Colonic mucosa (tissue), 4 donors: ENCODE measurements around the gene TSPAN3. TPM values are rescaled to one million over a fixed set of nuclear protein-coding genes. Genes with fewer than 3 reads are reported as not detected.

Experiments
- DNase-seq: peaks from one replicate; pipeline ENCODE4 v3.0.0-alpha.2; 2020
- H3K27ac ChIP-seq: fragments of 200-600 bp; one replicate; pipeline ENCODE4 v1.8.0; 2021
- H3K27me3 ChIP-seq: fragments of 200-600 bp; one replicate; pipeline ENCODE4 v1.8.0; 2021
- H3K36me3 ChIP-seq: fragments of 200-600 bp; one replicate; pipeline ENCODE4 v1.8.0; 2021
- H3K4me1 ChIP-seq: fragments of 200-600 bp; one replicate; pipeline ENCODE4 v1.8.0; 2021; ENCODE audit warnings: mild to moderate bottlenecking
- H3K4me3 ChIP-seq: fragments of 200-600 bp; one replicate; pipeline ENCODE4 v1.8.0; 2021
- H3K9ac ChIP-seq, 2 donors: one replicate each; pipeline ENCODE4 v1.7.0; 2013; ENCODE audit warnings: control low read depth in 2 of 2, low read depth in 2 of 2, low read length in 2 of 2
- H3K9me3 ChIP-seq: fragments of 200-600 bp; one replicate; pipeline ENCODE4 v1.8.0; 2021
- CTCF ChIP-seq: fragments of 200-600 bp; IDR thresholded peaks from one replicate; pipeline ENCODE4 v1.8.0; 2022; ENCODE audit warnings: antibody characterized with exemption, mild to moderate bottlenecking
- intact Hi-C: fragments of 100-400 bp; cut with DNase I; formaldehyde crosslinking; loops from one replicate; pipeline ENCODE4 v1.14.1; 2022
- total RNA-seq, 2 donors: library from RNA; stranded (reverse); fragmentation: NEBNext Ultra II Directional in 1 of 2; extraction: Animal tissue kit (Norgen Biotek cat#: 25700) in 1 of 2; gene quantifications; one replicate each; pipeline ENCODE4 v1.2.1, GENCODE V29; 2021
- donor health status: healthy.
- donor health status: DM: no; HTN: no; CAD: no.
- donor health status: DM: no; HTN: no; CAD: no.

TSPAN3 gene
- total RNA-seq, 2 donors from 2014 or later = 594 to 841 TPM

DNA sequence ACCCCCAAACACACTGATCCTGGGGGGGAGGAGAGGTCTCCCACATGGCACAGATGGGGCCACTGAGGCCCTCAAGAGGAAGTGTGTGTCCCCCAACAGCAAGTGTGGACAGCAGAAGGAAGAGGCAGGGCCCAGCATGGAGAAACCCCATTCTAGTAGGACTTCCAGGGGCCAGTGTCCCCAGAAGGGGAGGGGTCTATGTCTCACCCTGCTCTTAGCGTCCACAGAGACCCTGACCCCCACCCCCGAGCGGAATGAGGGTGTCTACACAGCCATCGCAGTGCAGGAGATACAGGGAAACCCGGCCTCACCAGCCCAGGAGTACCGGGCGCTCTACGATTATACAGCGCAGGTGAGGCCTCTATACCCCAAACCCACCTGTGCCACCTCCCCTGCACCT, 35.3 kb downstream of the TSPAN3 start:
- TF ChIP-seq CTCF = no peak
- Histone ChIP-seq H3K36me3 (peaks cover 6% of the 10 kb centered on the region), H3K27me3 (no peaks in the 10 kb centered on the region), H3K27ac (no peak overlapping the region), H3K4me1 (no peaks in the 10 kb centered on the region), H3K9me3 (no peaks in the 10 kb centered on the region), H3K9ac (no peak overlapping the region), H3K4me3 (no peak overlapping the region)
- peak; percentile 18 for DNase-seq
- intact Hi-C loops = no loop called here

- Histone ChIP-seq H3K27me3 (no peaks in the 10 kb centered on the region), H3K36me3 (peaks cover 6% of the 10 kb centered on the region), H3K9me3 (no peaks in the 10 kb centered on the region), H3K4me1 (no peaks in the 10 kb centered on the region), H3K4me3 (no peak overlapping the region), H3K27ac (no peak overlapping the region), H3K9ac (no peak overlapping the region)
- peak; percentile 50 for DNase-seq
- TF ChIP-seq CTCF = peak; percentile 61
- intact Hi-C loops = no loop called here
Observed at GRCh38 chr15:77034695-77035489, 36.0 kb downstream of the TSPAN3 start.

- Histone ChIP-seq H3K27me3 (no peaks in the 10 kb centered on the region), H3K36me3 (peaks cover 6% of the 10 kb centered on the region), H3K9ac (no peak overlapping the region), H3K4me3 (no peak overlapping the region), H3K4me1 (no peaks in the 10 kb centered on the region), H3K27ac (no peak overlapping the region), H3K9me3 (no peaks in the 10 kb centered on the region)
- intact Hi-C loops = no loop called here
- peak; percentile 16 for DNase-seq
- TF ChIP-seq CTCF = no peak
Observed at GRCh38 chr15:77033729-77034671, 36.9 kb downstream of the TSPAN3 start.

DNA sequence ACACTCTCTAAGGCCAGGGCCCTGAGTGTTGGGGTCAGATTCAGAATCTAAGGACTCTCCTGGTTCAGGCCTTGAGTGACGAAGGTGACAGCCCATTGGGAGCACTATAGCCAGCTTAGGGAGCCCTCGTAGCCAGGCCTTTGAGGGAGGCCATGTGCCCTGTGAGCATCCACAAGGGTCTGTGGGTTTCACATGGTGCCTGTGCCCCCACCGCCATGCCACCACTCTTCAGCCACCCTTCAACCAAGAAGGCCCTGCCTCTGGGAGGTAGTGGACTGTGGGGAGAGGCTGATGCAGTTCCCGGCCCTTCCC, 37.5 kb downstream of the TSPAN3 start:
- Histone ChIP-seq H3K4me3 (no peak overlapping the region), H3K27me3 (no peaks in the 10 kb centered on the region), H3K4me1 (peaks cover 4% of the 10 kb centered on the region), H3K9ac (no peak overlapping the region), H3K27ac (no peak overlapping the region), H3K36me3 (peaks cover 6% of the 10 kb centered on the region), H3K9me3 (no peaks in the 10 kb centered on the region)
- TF ChIP-seq CTCF = no peak
- intact Hi-C loops = no loop called here
- peak; percentile 16 for DNase-seq

DNA sequence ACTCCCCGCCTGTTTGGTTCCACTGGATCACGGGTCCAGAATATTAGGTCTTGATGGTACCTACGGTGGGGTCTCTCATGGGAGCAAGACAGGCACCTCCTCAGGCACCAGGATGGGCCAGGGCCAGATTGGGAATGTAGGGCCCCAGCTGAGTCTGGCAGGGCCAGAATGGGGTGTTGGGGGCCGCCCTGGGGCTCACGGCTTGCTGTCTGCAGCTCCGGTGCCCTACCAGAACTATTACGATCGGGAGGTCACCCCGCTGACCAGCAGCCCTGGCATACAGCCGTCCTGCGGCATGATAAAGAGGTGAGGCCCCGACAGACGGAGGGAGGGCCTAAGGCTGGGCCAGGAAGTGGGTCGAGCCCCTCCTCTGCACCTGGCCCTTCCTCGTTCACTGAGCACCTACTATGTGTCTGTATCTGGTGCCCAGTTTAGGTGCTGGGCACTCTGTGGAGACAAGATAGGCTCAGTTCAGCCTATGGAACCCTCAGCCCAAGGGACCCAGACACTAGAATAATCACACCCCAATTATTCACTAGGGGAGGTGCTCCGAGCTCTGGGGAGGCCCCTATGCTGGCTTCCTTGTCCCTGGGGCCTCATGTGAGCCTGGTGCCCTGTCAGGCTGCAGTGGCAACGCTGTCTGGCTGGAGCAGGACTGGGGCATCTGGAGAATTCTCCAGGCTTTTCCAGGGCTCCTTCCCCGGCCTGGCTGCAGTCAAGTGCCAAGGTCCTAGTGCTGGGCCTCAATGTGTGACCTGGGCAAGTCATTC, 38.1 kb downstream of the TSPAN3 start:
- H3K9ac ChIP-seq = no peak overlapping the region
- no peak overlapping the region for H3K4me3 ChIP-seq
- intact Hi-C loops = no loop called here
- H3K27ac ChIP-seq = no peak overlapping the region
- no peaks in the 10 kb centered on the region for H3K9me3 ChIP-seq
- DNase-seq = peak; percentile 17
- peaks cover 5% of the 10 kb centered on the region for H3K4me1 ChIP-seq
- peaks cover 6% of the 10 kb centered on the region for H3K36me3 ChIP-seq
- H3K27me3 ChIP-seq = no peaks in the 10 kb centered on the region
- no peak for TF ChIP-seq CTCF
